SU-DHL-6 (cell line): ENCODE results near the gene TOLLIP.

ENCODE experiments used
- H2AFZ ChIP-seq: fragments of 200-600 bp; sonication (generic); 2 replicates; pipeline ENCODE4 v1.6.1; 2014; ENCODE audit warnings: low read depth, mild to moderate bottlenecking, moderate library complexity, mixed read lengths, antibody characterized with exemption, low read length; ENCODE audit not compliant: severe bottlenecking
- H3F3A ChIP-seq: fragments of 200-600 bp; shearing (Covaris generic); 2 replicates; pipeline ENCODE4 v1.6.0; 2016; ENCODE audit warnings: antibody characterized with exemption, mild to moderate bottlenecking; ENCODE audit not compliant: insufficient read depth
- H3K27ac ChIP-seq: fragments of 200-600 bp; sonication (generic); 2 replicates; pipeline ENCODE4 v1.5.1; 2016; ENCODE audit warnings: low read depth, mild to moderate bottlenecking, low read length, moderate library complexity, mixed read lengths
- H3K27me3 ChIP-seq: fragments of 200-600 bp; sonication (generic), shearing (Covaris generic); 2 replicates; pipeline ENCODE4 v1.6.0; 2014; ENCODE audit warnings: mild to moderate bottlenecking, low read length
- H3K36me3 ChIP-seq: fragments of 200-600 bp; sonication (generic); 2 replicates; pipeline ENCODE4 v1.6.1; 2014; ENCODE audit warnings: mild to moderate bottlenecking, low read length, mixed read lengths
- H3K4me2 ChIP-seq: fragments of 300-600, 200-600 bp; shearing (Covaris generic), sonication (generic); 2 replicates; pipeline ENCODE4 v1.6.0; 2014; ENCODE audit warnings: low read length, low read depth, mild to moderate bottlenecking; ENCODE audit not compliant: poor library complexity, severe bottlenecking
- H3K4me3 ChIP-seq: fragments of 200-600 bp; sonication (generic); 2 replicates; pipeline ENCODE4 v1.5.1; 2014; ENCODE audit warnings: antibody characterized with exemption, low read length, mild to moderate bottlenecking, mixed read lengths; ENCODE audit not compliant: insufficient read depth, poor library complexity, severe bottlenecking
- H3K79me2 ChIP-seq: fragments of 200-600 bp; sonication (generic); 2 replicates; pipeline ENCODE4 v1.6.1; 2014; ENCODE audit warnings: mild to moderate bottlenecking, low read length, moderate library complexity; ENCODE audit not compliant: insufficient read depth
- H3K9ac ChIP-seq: fragments of 200-600 bp; sonication (generic); 2 replicates; pipeline ENCODE4 v1.7.0; 2014; ENCODE audit warnings: mild to moderate bottlenecking, low read length
- H3K9me2 ChIP-seq: fragments of 200-600 bp; sonication (generic); replicated peaks from 2 replicates; pipeline ENCODE4 v1.6.1; 2014; ENCODE audit warnings: low read length; ENCODE audit not compliant: insufficient read depth
- H3K9me3 ChIP-seq: fragments of 200-600 bp; sonication (generic); 2 replicates; pipeline ENCODE4 v1.6.1; 2014; ENCODE audit warnings: low read length, mixed read lengths; ENCODE audit not compliant: insufficient read depth
- H4K20me1 ChIP-seq: fragments of 200-600 bp; sonication (generic); 2 replicates; pipeline ENCODE4 v1.6.1; 2014; ENCODE audit warnings: low read depth, mild to moderate bottlenecking, antibody characterized with exemption, low read length, moderate library complexity, mixed read lengths
- CTCF ChIP-seq: fragments of 200-600 bp; sonication (generic); IDR thresholded peaks from one replicate; pipeline ENCODE4 v1.5.1; 2017; ENCODE audit warnings: antibody characterized with exemption, mild to moderate bottlenecking, low read length, moderate library complexity; ENCODE audit not compliant: insufficient read depth, poor library complexity, severe bottlenecking
- EZH2phosphoT487 ChIP-seq: fragments of 200-600 bp; sonication (generic), shearing (Covaris generic); conservative IDR thresholded peaks from 2 replicates; pipeline ENCODE4 v1.6.1; 2018; ENCODE audit warnings: mild to moderate bottlenecking, antibody characterized with exemption, low read length, moderate library complexity, mixed read lengths

TOLLIP gene

DNA sequence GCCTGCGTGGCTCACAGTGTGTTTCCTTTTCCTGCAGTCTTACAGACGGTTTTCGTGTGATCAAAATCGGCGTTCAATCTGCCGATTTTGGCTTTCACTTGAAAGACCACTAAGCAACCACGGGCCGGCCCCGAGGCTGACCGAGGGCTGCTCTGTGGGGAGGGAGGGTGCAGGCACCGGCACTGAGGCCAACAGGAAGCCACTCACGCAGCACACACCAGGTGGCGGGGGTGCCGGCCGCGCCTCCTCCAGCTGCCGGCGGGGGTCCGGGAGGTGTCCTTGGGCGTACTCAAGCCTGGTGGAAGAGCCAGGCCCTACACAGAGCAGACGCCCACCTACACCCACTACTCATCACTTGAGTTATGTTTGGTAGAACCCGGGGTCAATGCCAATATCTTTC lies 14.3 kb downstream of the TOLLIP start:
- no peak overlapping the region for H2AFZ ChIP-seq
- H3K36me3 ChIP-seq, result no peaks in the 10 kb centered on the region
- no peak overlapping the region for H3K4me3 ChIP-seq
- H3K27me3 ChIP-seq, result no peaks in the 10 kb centered on the region
- H4K20me1 ChIP-seq, result no peaks in the 10 kb centered on the region
- TF ChIP-seq CTCF, result no peak
- no peak for TF ChIP-seq EZH2phosphoT487
- no peak overlapping the region for H3K4me2 ChIP-seq
- no peak overlapping the region for H3K27ac ChIP-seq
- H3K9me2 ChIP-seq, result no peaks in the 10 kb centered on the region
- H3K9ac ChIP-seq, result no peak overlapping the region
- peaks cover 25% of the 10 kb centered on the region for H3K79me2 ChIP-seq
- no peaks in the 10 kb centered on the region for H3F3A ChIP-seq
- H3K9me3 ChIP-seq, result no peaks in the 10 kb centered on the region

DNA sequence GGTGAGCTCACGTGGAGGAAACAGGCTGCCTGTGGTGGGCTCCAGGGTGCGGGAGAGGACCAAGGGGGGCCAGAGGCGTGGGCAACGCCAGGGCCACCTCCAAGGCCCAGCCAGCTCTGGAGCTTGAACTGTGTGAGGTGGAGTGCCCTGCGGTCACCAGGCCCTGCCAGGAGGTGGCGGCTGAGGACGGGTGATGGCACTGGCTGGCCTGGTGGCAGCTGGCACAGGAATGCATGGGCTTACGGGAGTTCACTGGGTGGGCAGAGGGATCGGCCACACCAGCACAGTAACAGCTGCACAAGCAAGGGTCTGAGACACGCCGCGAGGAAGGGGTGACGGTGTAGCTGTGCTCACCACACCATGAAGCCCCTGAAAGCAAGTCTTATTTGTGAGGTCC lies 15.8 kb downstream of the TOLLIP start:
- peaks cover 13% of the 10 kb centered on the region; the same call in 1 of the 2 replicates for H3K79me2 ChIP-seq
- no peaks in the 10 kb centered on the region for H3K27me3 ChIP-seq
- TF ChIP-seq EZH2phosphoT487 (no peak), CTCF (no peak)
- no peaks in the 10 kb centered on the region for H4K20me1 ChIP-seq
- H3K4me2 ChIP-seq, result no peak overlapping the region
- H3K4me3 ChIP-seq, result no peak overlapping the region
- H3K36me3 ChIP-seq, result no peaks in the 10 kb centered on the region
- H3K27ac ChIP-seq, result no peak overlapping the region
- H3F3A ChIP-seq, result no peaks in the 10 kb centered on the region
- H2AFZ ChIP-seq, result no peak overlapping the region
- no peaks in the 10 kb centered on the region for H3K9me3 ChIP-seq
- H3K9me2 ChIP-seq, result no peaks in the 10 kb centered on the region
- H3K9ac ChIP-seq, result no peak overlapping the region

DNA sequence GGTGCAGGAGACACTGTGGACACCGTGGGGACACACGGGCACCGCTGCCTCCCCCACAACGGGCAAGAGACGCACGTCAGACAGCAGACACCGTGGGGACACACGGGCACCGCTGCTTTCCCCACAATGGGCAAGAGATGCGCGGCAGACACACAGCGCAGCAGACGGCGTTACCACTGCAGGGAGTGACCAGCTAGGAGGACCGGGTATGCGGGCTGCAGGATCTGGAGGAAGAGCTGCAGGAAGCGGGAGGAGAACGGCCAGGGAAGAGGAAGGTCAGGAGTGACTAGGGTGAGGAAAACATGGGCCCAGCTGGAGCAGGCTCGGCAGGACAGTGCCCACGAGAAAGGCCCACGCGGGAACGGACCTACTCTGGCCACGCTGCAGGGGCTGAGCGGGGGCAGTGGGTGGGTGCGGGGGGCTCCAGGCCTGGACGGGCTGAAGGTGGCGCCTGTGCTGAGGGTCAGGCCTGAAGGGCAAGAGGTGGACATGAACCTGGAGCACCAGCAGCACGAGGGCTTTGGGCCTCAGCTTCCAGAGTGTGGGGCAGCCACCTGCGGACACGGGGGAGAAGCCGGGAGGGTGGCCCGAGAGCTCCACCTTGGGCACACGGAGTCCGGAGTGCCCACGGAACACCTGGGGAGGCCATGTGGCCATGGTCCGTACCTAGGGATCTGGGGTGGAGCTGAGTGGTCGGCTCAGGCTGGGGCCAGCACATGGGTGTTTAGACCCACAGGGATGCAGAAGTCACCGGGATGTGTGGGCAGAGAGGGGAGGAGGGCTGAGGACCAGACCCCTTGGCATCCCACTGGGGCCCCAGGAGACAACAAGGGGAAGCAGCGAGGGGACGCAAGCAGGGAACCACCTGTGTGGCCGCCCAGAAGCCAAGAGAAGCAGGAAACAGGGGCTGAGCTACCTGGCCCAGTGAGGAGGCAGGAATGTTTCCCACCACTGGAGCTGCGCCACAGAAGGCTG lies 16.5 kb downstream of the TOLLIP start:
- no peaks in the 10 kb centered on the region for H3K36me3 ChIP-seq
- no peaks in the 10 kb centered on the region for H3K9me3 ChIP-seq
- no peaks in the 10 kb centered on the region for H3F3A ChIP-seq
- no peaks in the 10 kb centered on the region for H3K9me2 ChIP-seq
- H3K27ac ChIP-seq, result no peak overlapping the region
- no peak overlapping the region for H3K4me3 ChIP-seq
- peaks cover 6% of the 10 kb centered on the region; the same call in 1 of the 2 replicates for H3K79me2 ChIP-seq
- H2AFZ ChIP-seq, result no peak overlapping the region
- H3K9ac ChIP-seq, result no peak overlapping the region
- H4K20me1 ChIP-seq, result no peaks in the 10 kb centered on the region
- no peak for TF ChIP-seq CTCF
- TF ChIP-seq EZH2phosphoT487, result no peak
- no peak overlapping the region for H3K4me2 ChIP-seq
- H3K27me3 ChIP-seq, result no peaks in the 10 kb centered on the region
